ENCODE data around the gene DENND5A. TPM values are rescaled to one million over a fixed set of nuclear protein-coding genes. Genes with fewer than 3 reads are reported as not detected.

DENND5A gene
- total and polyA plus RNA-seq, 2 donors (not counting 1 experiment from before 2014, with no cell fraction given): 41.3 to 66.5 TPM

DNA sequence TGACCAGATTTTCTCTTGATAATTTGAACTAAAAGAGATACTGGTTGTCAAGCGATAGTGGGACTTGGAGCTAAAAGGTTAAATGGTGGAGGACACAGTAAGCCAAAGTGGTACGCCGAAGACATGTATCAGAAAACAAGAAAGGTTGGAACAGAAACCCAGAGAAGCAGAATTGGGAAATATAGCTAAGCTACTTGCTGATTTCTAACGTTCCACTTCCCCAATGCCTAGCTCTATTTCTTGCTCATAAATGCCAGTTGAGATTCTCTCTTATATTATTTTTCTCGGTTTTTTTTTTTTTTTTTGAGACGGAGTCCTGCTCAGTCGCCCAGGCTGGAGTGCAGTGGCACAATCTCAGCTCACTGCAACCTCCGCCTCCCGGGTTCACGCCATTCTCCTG is 36.6 kb upstream of the DENND5A start:
- Histone ChIP-seq H3K36me3 (replicated peaks in 1 of 2; ENCODE audit: control extremely low read depth in 1 of 2, control insufficient read depth in 1 of 2, extremely low read depth in 1 of 2, insufficient read depth in 2 of 2, low read length in 1 of 2) (peaks cover 0 to 7% of the 10 kb centered on the region in 2 experiments), H4K20me1 (ENCODE audit: control insufficient read depth, insufficient read depth, low read length, poor library complexity, severe bottlenecking) (peaks cover 12% of the 10 kb centered on the region), H3K79me2 (ENCODE audit: control insufficient read depth, insufficient read depth, low read length) (peaks cover 29% of the 10 kb centered on the region), H3K9ac (ENCODE audit: low read length) (no peak overlapping the region), H3K4me3 (ENCODE audit: control extremely low read depth in 1 of 5, extremely low read depth in 1 of 5, insufficient read depth in 1 of 5, low read depth in 2 of 5, low read length in 4 of 5) (no peak overlapping the region), H3K9me3 (ENCODE audit: control extremely low read depth in 1 of 3, control insufficient read depth in 2 of 3, insufficient read depth in 1 of 3, low read length in 2 of 3) (no peaks in the 10 kb centered on the region), H3K27me3 (replicated peaks in 1 of 4; ENCODE audit: control extremely low read depth in 1 of 4, control insufficient read depth in 3 of 4, insufficient read depth in 4 of 4, low read length in 3 of 4) (no peaks in the 10 kb centered on the region), H3K27ac (ENCODE audit: low read length in 2 of 2) (no peak overlapping the region), H2AFZ (ENCODE audit: insufficient read depth, low read depth, low read length, poor library complexity, severe bottlenecking) (no peak overlapping the region), H3K4me2 (replicated peaks; ENCODE audit: low read depth, low read length, poor library complexity, severe bottlenecking) (no peak overlapping the region), H3K4me1 (ENCODE audit: control insufficient read depth in 2 of 2, insufficient read depth in 2 of 2, low read length in 2 of 2) (no peaks in the 10 kb centered on the region)
- POLR2A ChIA-PET: interaction anchor here (0.6 kb wide), 1 partner anchor 1405 kb away, joined by 6 read pairs; no protein-coding TSS in a partner anchor
- Mint-ChIP-seq H3K9me3 (ENCODE audit: insufficient read depth) (no peaks in the 10 kb centered on the region), H3K4me1 (peaks cover 7% of the 10 kb centered on the region), H3K4me3 (no peak overlapping the region), H3K27ac (no peak overlapping the region), H3K27me3 (no peaks in the 10 kb centered on the region)
- intact Hi-C loops (cut with micrococcal nuclease): no loop called here
- ATAC-seq (ENCODE audit: low read depth): no peak
- CTCF ChIA-PET: interaction anchor here (0.7 to 1.3 kb wide), 2 partner anchors 9 to 12 kb away, joined by 3 read pairs; no protein-coding TSS in a partner anchor
- whole genome bisulfite sequencing (ENCODE audit: insufficient coverage): 86% methylated on average over 9 of the region's 10 CpGs
- DNase-seq: no peak
- TF ChIP-seq EZH2 (IDR thresholded peaks at IDR 0.05; ENCODE audit: borderline replicate concordance, insufficient read depth, low read depth, low read length, poor library complexity, severe bottlenecking): no peak
- TF ChIP-seq, protein P1, sequence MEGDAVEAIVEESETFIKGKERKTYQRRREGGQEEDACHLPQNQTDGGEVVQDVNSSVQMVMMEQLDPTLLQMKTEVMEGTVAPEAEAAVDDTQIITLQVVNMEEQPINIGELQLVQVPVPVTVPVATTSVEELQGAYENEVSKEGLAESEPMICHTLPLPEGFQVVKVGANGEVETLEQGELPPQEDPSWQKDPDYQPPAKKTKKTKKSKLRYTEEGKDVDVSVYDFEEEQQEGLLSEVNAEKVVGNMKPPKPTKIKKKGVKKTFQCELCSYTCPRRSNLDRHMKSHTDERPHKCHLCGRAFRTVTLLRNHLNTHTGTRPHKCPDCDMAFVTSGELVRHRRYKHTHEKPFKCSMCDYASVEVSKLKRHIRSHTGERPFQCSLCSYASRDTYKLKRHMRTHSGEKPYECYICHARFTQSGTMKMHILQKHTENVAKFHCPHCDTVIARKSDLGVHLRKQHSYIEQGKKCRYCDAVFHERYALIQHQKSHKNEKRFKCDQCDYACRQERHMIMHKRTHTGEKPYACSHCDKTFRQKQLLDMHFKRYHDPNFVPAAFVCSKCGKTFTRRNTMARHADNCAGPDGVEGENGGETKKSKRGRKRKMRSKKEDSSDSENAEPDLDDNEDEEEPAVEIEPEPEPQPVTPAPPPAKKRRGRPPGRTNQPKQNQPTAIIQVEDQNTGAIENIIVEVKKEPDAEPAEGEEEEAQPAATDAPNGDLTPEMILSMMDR (IDR thresholded peaks at IDR 0.05): no peak

DNA sequence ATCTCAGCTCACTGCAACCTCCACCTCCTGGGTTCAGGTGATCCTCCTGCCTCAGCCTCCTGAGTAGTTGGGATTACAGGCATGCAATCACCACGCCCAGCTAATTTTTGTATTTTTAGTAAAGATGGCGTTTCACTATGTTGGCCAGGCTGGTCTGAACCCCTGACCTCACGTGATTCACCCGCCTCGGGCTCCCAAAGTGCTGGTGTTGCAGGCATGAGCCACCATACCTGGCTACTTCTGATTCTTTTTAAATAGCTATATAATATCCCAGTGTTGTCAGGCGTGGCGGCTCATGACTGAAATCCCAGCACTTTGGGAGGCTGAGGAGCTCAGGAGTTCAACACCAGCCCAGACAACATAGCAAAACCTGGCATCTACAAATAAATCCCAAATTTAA is 28.5 kb upstream of the DENND5A start:
- H3K4me1 Mint-ChIP-seq: no peaks in the 10 kb centered on the region
- intact Hi-C loops (cut with micrococcal nuclease): no loop called here
- Histone ChIP-seq H3K4me2 (replicated peaks; ENCODE audit: low read depth, low read length, poor library complexity, severe bottlenecking) (no peak overlapping the region), H3K9ac (ENCODE audit: low read length) (no peak overlapping the region), H3K4me1 (ENCODE audit: control insufficient read depth in 2 of 2, insufficient read depth in 2 of 2, low read length in 2 of 2) (no peaks in the 10 kb centered on the region), H3K4me3 (ENCODE audit: control extremely low read depth in 1 of 5, extremely low read depth in 1 of 5, insufficient read depth in 1 of 5, low read depth in 2 of 5, low read length in 4 of 5) (no peak overlapping the region), H3K36me3 (replicated peaks in 1 of 2; ENCODE audit: control extremely low read depth in 1 of 2, control insufficient read depth in 1 of 2, extremely low read depth in 1 of 2, insufficient read depth in 2 of 2, low read length in 1 of 2) (peaks cover 0 to 10% of the 10 kb centered on the region in 2 experiments), H3K79me2 (ENCODE audit: control insufficient read depth, insufficient read depth, low read length) (no peaks in the 10 kb centered on the region), H3K9me3 (ENCODE audit: control extremely low read depth in 1 of 3, control insufficient read depth in 2 of 3, insufficient read depth in 1 of 3, low read length in 2 of 3) (no peaks in the 10 kb centered on the region), H3K27ac (ENCODE audit: low read length in 2 of 2) (no peak overlapping the region), H4K20me1 (ENCODE audit: control insufficient read depth, insufficient read depth, low read length, poor library complexity, severe bottlenecking) (no peaks in the 10 kb centered on the region), H2AFZ (ENCODE audit: insufficient read depth, low read depth, low read length, poor library complexity, severe bottlenecking) (no peak overlapping the region), H3K27me3 (replicated peaks in 1 of 4; ENCODE audit: control extremely low read depth in 1 of 4, control insufficient read depth in 3 of 4, insufficient read depth in 4 of 4, low read length in 3 of 4) (no peaks in the 10 kb centered on the region)
- TF ChIP-seq, protein P1 (IDR thresholded peaks at IDR 0.05): no peak
- no peak for TF ChIP-seq EZH2 (IDR thresholded peaks at IDR 0.05; ENCODE audit: borderline replicate concordance, insufficient read depth, low read depth, low read length, poor library complexity, severe bottlenecking)
- no peak overlapping the region for H3K27ac Mint-ChIP-seq
- DNase-seq (no peak), ATAC-seq (ENCODE audit: low read depth) (no peak)
- no peaks in the 10 kb centered on the region for H3K9me3 Mint-ChIP-seq (ENCODE audit: insufficient read depth)
- no peaks in the 10 kb centered on the region for H3K27me3 Mint-ChIP-seq
- 100% methylated on average over 6 of the region's 7 CpGs for WGBS (ENCODE audit: insufficient coverage)
- ChIA-PET POLR2A (no interaction called here), CTCF (interaction anchor here (0.7 to 0.8 kb wide), 2 partner anchors 8 to 139 kb away, joined by 3 read pairs; no protein-coding TSS in a partner anchor)
- no peak overlapping the region for H3K4me3 Mint-ChIP-seq
